Left lobe of liver (tissue), 1 donor: ENCODE results near the gene ZNF254. TPM values are rescaled to one million over a fixed set of nuclear protein-coding genes. Genes with fewer than 3 reads are reported as not detected.

Experiments used
- total RNA-seq: library from RNA; stranded (reverse); gene quantifications from one replicate; pipeline ENCODE4 v1.2.1, GENCODE V29; 2021
- donor health status: DM: no; HTN: yes; CAD: no.

Gene ZNF254
- total RNA-seq, 1 donor from 2014 or later, result 5.8 TPM

Other genes starting within 250 kb of the ZNF254 start
- 0.63 TPM for gene ZNF726, start 172.3 kb upstream of the ZNF254 start, total RNA-seq